ENCODE data around the gene MYOCOS.

MYOCOS gene

DNA sequence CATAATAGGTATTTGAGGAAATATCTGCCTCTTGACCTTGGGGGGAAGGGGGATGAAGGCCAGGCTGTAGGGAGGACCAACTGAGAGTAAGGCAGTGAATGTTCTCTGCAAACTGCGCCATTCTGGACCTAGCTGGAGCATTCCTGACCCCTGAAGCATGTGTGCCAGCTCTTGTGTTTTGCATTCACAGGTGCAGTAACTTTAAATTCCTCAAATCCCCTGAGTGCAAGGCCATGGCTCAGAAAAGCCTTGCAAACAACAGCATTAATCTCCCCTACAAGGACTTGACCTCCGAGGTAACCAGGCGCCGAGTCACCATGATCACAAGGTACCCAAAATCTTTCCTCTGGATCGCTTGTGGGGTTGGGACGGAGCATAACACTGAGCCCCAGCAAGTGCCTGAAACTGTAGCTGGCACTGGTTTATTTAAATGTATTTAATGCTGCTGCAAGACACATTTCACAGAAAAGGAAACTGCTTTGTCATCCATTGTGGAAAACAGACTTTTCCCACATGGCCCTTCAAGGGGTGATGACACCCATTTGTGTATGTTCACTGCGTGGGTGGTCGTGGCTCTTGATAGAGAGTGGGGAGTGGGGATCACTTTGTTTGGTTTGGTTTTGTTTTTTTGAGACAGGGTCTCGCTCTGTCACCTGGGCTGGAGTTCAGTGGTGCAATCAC lies 1.7 kb downstream of the MYOCOS start:
- Histone ChIP-seq H3K36me3 (ENCODE audit: insufficient read depth, low read length) (no peaks in the 10 kb centered on the region), H3F3A (ENCODE audit: low read depth) (no peaks in the 10 kb centered on the region), H3K27me3 (ENCODE audit: insufficient read depth, low read length, poor library complexity, severe bottlenecking) (no peaks in the 10 kb centered on the region), H2AFZ (ENCODE audit: low read length) (no peak overlapping the region), H3K4me2 (ENCODE audit: low read depth, low read length, poor library complexity, severe bottlenecking) (no peak overlapping the region), H3K4me3 (ENCODE audit: low read length, poor library complexity, severe bottlenecking) (no peak overlapping the region), H3K4me1 (ENCODE audit: insufficient read depth, low read length, poor library complexity, severe bottlenecking) (no peaks in the 10 kb centered on the region), H3K9me2 (replicated peaks; ENCODE audit: low read depth, low read length) (no peaks in the 10 kb centered on the region), H3K9ac (ENCODE audit: low read depth, low read length, poor library complexity, severe bottlenecking) (no peak overlapping the region), H4K20me1 (ENCODE audit: insufficient read depth, low read length, poor library complexity, severe bottlenecking) (no peaks in the 10 kb centered on the region), H3K79me2 (ENCODE audit: insufficient read depth, low read length) (no peaks in the 10 kb centered on the region), H3K9me3 (ENCODE audit: insufficient read depth, low read depth, low read length) (no peaks in the 10 kb centered on the region)
- TF ChIP-seq EZH2phosphoT487 (IDR thresholded peaks at IDR 0.05; ENCODE audit: borderline replicate concordance), result no peak
- TF ChIP-seq, protein P1, sequence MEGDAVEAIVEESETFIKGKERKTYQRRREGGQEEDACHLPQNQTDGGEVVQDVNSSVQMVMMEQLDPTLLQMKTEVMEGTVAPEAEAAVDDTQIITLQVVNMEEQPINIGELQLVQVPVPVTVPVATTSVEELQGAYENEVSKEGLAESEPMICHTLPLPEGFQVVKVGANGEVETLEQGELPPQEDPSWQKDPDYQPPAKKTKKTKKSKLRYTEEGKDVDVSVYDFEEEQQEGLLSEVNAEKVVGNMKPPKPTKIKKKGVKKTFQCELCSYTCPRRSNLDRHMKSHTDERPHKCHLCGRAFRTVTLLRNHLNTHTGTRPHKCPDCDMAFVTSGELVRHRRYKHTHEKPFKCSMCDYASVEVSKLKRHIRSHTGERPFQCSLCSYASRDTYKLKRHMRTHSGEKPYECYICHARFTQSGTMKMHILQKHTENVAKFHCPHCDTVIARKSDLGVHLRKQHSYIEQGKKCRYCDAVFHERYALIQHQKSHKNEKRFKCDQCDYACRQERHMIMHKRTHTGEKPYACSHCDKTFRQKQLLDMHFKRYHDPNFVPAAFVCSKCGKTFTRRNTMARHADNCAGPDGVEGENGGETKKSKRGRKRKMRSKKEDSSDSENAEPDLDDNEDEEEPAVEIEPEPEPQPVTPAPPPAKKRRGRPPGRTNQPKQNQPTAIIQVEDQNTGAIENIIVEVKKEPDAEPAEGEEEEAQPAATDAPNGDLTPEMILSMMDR (conservative IDR thresholded peaks at IDR 0.05; ENCODE audit: low read length), result no peak

GRCh38 chr1:171625225-171625624 lies 3.2 kb downstream of the MYOCOS start:
- no peak for TF ChIP-seq EZH2phosphoT487 (IDR thresholded peaks at IDR 0.05; ENCODE audit: borderline replicate concordance)
- TF ChIP-seq, protein P1 (conservative IDR thresholded peaks at IDR 0.05; ENCODE audit: low read length), result no peak

GRCh38 chr1:171627020-171627419 lies 5.0 kb downstream of the MYOCOS start:
- no peak overlapping the region for H2AFZ ChIP-seq (ENCODE audit: low read length)
- no peak overlapping the region for H3K4me3 ChIP-seq (ENCODE audit: low read length, poor library complexity, severe bottlenecking)
- TF ChIP-seq, protein P1 (conservative IDR thresholded peaks at IDR 0.05; ENCODE audit: low read length), result no peak
- TF ChIP-seq EZH2phosphoT487 (IDR thresholded peaks at IDR 0.05; ENCODE audit: borderline replicate concordance), result no peak
- no peaks in the 10 kb centered on the region for H3K27me3 ChIP-seq (ENCODE audit: insufficient read depth, low read length, poor library complexity, severe bottlenecking)
- H3K9ac ChIP-seq (ENCODE audit: low read depth, low read length, poor library complexity, severe bottlenecking), result no peak overlapping the region
- no peaks in the 10 kb centered on the region for H3K79me2 ChIP-seq (ENCODE audit: insufficient read depth, low read length)
- H4K20me1 ChIP-seq (ENCODE audit: insufficient read depth, low read length, poor library complexity, severe bottlenecking), result no peaks in the 10 kb centered on the region
- no peaks in the 10 kb centered on the region for H3K9me3 ChIP-seq (ENCODE audit: insufficient read depth, low read depth, low read length)
- no peaks in the 10 kb centered on the region for H3F3A ChIP-seq (ENCODE audit: low read depth)
- H3K4me1 ChIP-seq (ENCODE audit: insufficient read depth, low read length, poor library complexity, severe bottlenecking), result no peaks in the 10 kb centered on the region
- H3K9me2 ChIP-seq (replicated peaks; ENCODE audit: low read depth, low read length), result no peaks in the 10 kb centered on the region
- no peak overlapping the region for H3K4me2 ChIP-seq (ENCODE audit: low read depth, low read length, poor library complexity, severe bottlenecking)
- no peaks in the 10 kb centered on the region for H3K36me3 ChIP-seq (ENCODE audit: insufficient read depth, low read length)

More at GRCh38 chr1:171625225-171625624, 3.2 kb downstream of the MYOCOS start:
- Histone ChIP-seq H3K4me1 (ENCODE audit: insufficient read depth, low read length, poor library complexity, severe bottlenecking) (no peaks in the 10 kb centered on the region), H3K79me2 (ENCODE audit: insufficient read depth, low read length) (no peaks in the 10 kb centered on the region), H3K4me3 (ENCODE audit: low read length, poor library complexity, severe bottlenecking) (no peak overlapping the region), H2AFZ (ENCODE audit: low read length) (no peak overlapping the region), H3F3A (ENCODE audit: low read depth) (no peaks in the 10 kb centered on the region), H3K9ac (ENCODE audit: low read depth, low read length, poor library complexity, severe bottlenecking) (no peak overlapping the region), H3K36me3 (ENCODE audit: insufficient read depth, low read length) (no peaks in the 10 kb centered on the region), H3K4me2 (ENCODE audit: low read depth, low read length, poor library complexity, severe bottlenecking) (no peak overlapping the region), H3K27me3 (ENCODE audit: insufficient read depth, low read length, poor library complexity, severe bottlenecking) (no peaks in the 10 kb centered on the region), H4K20me1 (ENCODE audit: insufficient read depth, low read length, poor library complexity, severe bottlenecking) (no peaks in the 10 kb centered on the region), H3K9me2 (replicated peaks; ENCODE audit: low read depth, low read length) (no peaks in the 10 kb centered on the region), H3K9me3 (ENCODE audit: insufficient read depth, low read depth, low read length) (no peaks in the 10 kb centered on the region)
